Measurements from ENCODE around the gene UTF1. TPM values are rescaled to one million over a fixed set of nuclear protein-coding genes. Genes with fewer than 3 reads are reported as not detected.
A peak's percentile ranks its signal among the peaks of the same experiment; 100 is the strongest.

The UTF1 gene
- polyA plus RNA-seq, 3 donors: 0.14 to 0.48 (median 0.24) TPM

DNA sequence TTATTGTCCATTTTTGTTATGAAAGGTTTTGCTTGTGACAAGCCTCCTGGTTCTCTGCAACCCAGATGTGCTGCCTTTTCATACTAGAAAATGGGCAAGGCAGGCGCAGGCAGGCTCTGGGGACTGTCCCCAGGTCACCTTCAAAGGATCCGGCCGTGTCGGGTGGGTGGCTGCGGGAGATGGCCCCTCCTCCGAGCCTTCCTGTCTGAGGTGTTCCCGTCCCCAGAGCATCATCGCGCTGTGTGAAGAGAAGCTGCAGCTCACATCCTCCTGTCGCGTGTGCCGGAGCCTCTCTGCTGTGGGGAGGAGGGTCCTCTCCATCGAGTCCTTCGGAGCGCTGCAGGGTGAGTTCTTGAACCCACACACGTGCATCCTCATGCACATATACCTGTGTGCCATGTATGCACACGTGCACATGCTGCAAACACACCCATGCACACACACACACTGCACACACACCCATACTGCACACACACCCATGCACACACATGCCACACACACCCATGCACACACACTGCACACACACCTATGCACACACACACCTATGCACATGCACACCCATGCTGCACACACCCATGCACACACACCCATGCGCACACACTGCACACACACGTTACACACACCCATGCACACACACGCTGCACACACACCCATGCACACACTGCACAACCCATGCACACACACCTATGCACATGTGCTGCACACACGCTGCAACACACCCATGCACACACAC lies 46.2 kb upstream of the UTF1 start:
- peaks cover 0 to 12% (median 4%) of the 10 kb centered on the region in 7 donors for H3K9me3 Mint-ChIP-seq
- peaks cover 0 to 9% of the 10 kb centered on the region in 2 donors for H3K9me3 ChIP-seq (replicated peaks in 1 of 2; ENCODE audit: control insufficient read depth in 1 of 2, insufficient read depth in 1 of 2, low read length in 2 of 2)
- H2AFZ ChIP-seq (ENCODE audit: insufficient read depth, low read depth, low read length, poor library complexity, severe bottlenecking): no peak overlapping the region
- H3K4me2 ChIP-seq (replicated peaks; ENCODE audit: extremely low read depth, low read length, poor library complexity, severe bottlenecking): no peak overlapping the region
- no peaks in the 10 kb centered on the region for H3K4me1 Mint-ChIP-seq
- no peak overlapping the region for H3K9ac ChIP-seq (ENCODE audit: insufficient read depth, low read length, poor library complexity, severe bottlenecking)
- TF ChIP-seq, protein P1, sequence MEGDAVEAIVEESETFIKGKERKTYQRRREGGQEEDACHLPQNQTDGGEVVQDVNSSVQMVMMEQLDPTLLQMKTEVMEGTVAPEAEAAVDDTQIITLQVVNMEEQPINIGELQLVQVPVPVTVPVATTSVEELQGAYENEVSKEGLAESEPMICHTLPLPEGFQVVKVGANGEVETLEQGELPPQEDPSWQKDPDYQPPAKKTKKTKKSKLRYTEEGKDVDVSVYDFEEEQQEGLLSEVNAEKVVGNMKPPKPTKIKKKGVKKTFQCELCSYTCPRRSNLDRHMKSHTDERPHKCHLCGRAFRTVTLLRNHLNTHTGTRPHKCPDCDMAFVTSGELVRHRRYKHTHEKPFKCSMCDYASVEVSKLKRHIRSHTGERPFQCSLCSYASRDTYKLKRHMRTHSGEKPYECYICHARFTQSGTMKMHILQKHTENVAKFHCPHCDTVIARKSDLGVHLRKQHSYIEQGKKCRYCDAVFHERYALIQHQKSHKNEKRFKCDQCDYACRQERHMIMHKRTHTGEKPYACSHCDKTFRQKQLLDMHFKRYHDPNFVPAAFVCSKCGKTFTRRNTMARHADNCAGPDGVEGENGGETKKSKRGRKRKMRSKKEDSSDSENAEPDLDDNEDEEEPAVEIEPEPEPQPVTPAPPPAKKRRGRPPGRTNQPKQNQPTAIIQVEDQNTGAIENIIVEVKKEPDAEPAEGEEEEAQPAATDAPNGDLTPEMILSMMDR (IDR thresholded peaks at IDR 0.05): no peak
- WGBS (ENCODE audit: insufficient coverage): 91% methylated on average over 15 of the region's 21 CpGs
- no peak overlapping the region for H3K4me3 ChIP-seq (replicated peaks in 1 of 3; ENCODE audit: low read depth in 2 of 3, low read length in 3 of 3)
- H3K27ac Mint-ChIP-seq: no peak overlapping the region
- no peak overlapping the region for H3K4me3 Mint-ChIP-seq
- no peak for DNase-seq
- no peaks in the 10 kb centered on the region for H3K4me1 ChIP-seq (ENCODE audit: control insufficient read depth in 1 of 2, insufficient read depth in 2 of 2, low read length in 2 of 2)
- no peaks in the 10 kb centered on the region for H3K27me3 ChIP-seq (ENCODE audit: control insufficient read depth in 2 of 2, insufficient read depth in 2 of 2, low read length in 2 of 2)
- no peaks in the 10 kb centered on the region for H3K36me3 Mint-ChIP-seq
- no peaks in the 10 kb centered on the region for H3K36me3 ChIP-seq (replicated peaks in 1 of 2; ENCODE audit: control insufficient read depth in 1 of 2, insufficient read depth in 2 of 2, low read length in 2 of 2)
- H3K27me3 Mint-ChIP-seq (ENCODE audit: low read depth in 3 of 3): peaks cover 0 to 8% (median 4%) of the 10 kb centered on the region in 3 donors
- intact Hi-C loops (cut with micrococcal nuclease): no loop called here
- no peaks in the 10 kb centered on the region for H4K20me1 ChIP-seq (ENCODE audit: insufficient read depth, low read length)
- no peaks in the 10 kb centered on the region for H3K79me2 ChIP-seq (ENCODE audit: insufficient read depth, low read length)
- no peak overlapping the region for H3K27ac ChIP-seq (ENCODE audit: low read depth in 1 of 2, low read length in 2 of 2)

- Mint-ChIP-seq H3K4me3 (no peak overlapping the region), H3K9me3 (peaks cover 0 to 8% (median 4%) of the 10 kb centered on the region in 7 donors), H3K4me1 (no peaks in the 10 kb centered on the region), H3K36me3 (no peaks in the 10 kb centered on the region), H3K27me3 (ENCODE audit: low read depth in 3 of 3) (peaks cover under 1 to 8% (median 4%) of the 10 kb centered on the region in 3 donors), H3K27ac (peak overlapping the region in 1 of 7 donors; percentile 10)
- Histone ChIP-seq H3K27me3 (ENCODE audit: control insufficient read depth in 2 of 2, insufficient read depth in 2 of 2, low read length in 2 of 2) (no peaks in the 10 kb centered on the region), H3K4me2 (replicated peaks; ENCODE audit: extremely low read depth, low read length, poor library complexity, severe bottlenecking) (no peak overlapping the region), H3K4me3 (replicated peaks in 1 of 3; ENCODE audit: low read depth in 2 of 3, low read length in 3 of 3) (no peak overlapping the region), H3K9ac (ENCODE audit: insufficient read depth, low read length, poor library complexity, severe bottlenecking) (no peak overlapping the region), H3K36me3 (replicated peaks in 1 of 2; ENCODE audit: control insufficient read depth in 1 of 2, insufficient read depth in 2 of 2, low read length in 2 of 2) (no peaks in the 10 kb centered on the region), H4K20me1 (ENCODE audit: insufficient read depth, low read length) (no peaks in the 10 kb centered on the region), H3K79me2 (ENCODE audit: insufficient read depth, low read length) (no peaks in the 10 kb centered on the region), H3K27ac (ENCODE audit: low read depth in 1 of 2, low read length in 2 of 2) (no peak overlapping the region), H2AFZ (ENCODE audit: insufficient read depth, low read depth, low read length, poor library complexity, severe bottlenecking) (no peak overlapping the region), H3K4me1 (ENCODE audit: control insufficient read depth in 1 of 2, insufficient read depth in 2 of 2, low read length in 2 of 2) (no peaks in the 10 kb centered on the region), H3K9me3 (replicated peaks in 1 of 2; ENCODE audit: control insufficient read depth in 1 of 2, insufficient read depth in 1 of 2, low read length in 2 of 2) (peaks cover 0 to 9% of the 10 kb centered on the region in 2 donors)
- intact Hi-C loops (cut with micrococcal nuclease): no loop called here
- no peak for DNase-seq
- WGBS (ENCODE audit: insufficient coverage): 89% methylated on average over 22 of the region's 23 CpGs
- TF ChIP-seq, protein P1 (IDR thresholded peaks at IDR 0.05): no peak
These were observed 45.3 kb upstream of the UTF1 start for GRCh38 chr10:133184591-133185244.

All from CD14-positive monocyte (primary cell).